Loucy (cell line): ENCODE data around the gene PGAP6.

Experiments used
- EZH2phosphoT487 ChIP-seq: fragments of 200-600 bp; IDR thresholded peaks from 2 replicates; pipeline ENCODE4 v1.6.1; 2018; ENCODE audit warnings: antibody characterized with exemption, mild to moderate bottlenecking, moderate library complexity, borderline replicate concordance
- TF ChIP-seq, protein P1 (sequence below): fragments of 200-600 bp; sonication (generic); conservative IDR thresholded peaks from 2 replicates; pipeline ENCODE4 v1.5.1; 2014; ENCODE audit warnings: mild to moderate bottlenecking, antibody characterized with exemption, low read length

DNA sequence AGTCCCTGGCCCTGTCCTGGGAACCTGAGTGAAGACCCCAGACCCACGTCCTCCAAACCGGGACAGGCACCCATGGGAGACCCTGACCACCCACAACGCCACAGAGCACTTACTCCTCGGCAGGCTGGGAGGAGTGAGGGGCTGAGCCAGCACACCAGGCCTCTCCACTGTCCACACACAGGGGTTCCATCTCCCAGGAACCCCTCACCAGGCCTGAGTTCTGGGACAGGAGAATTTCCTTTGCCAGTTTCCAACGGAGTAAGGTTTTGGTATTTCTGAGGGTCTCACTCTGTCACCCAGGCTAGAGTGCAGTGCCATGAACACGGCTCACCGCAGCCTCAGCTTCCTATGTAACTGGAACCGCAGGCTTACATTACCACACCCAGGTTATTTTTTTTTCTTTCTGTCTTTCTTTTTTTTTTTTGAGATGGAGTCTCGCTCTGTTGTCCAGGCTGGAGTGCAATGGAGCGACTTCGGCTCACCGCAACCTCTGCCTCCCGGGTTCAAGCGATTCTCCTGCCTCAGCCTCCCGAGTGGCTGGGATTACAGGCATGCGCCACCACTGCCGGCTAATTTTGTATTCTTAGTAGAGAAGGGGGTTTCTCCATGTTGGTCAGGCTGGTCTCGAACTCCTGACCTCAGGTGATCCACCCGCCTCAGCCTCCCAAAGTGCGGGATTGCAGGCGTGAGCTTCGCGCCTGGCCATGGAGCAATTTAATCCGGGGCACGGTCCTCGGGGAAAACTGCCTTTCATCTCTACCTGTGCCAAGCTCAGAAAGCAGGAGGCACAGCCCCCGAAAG, 1.6 kb downstream of the PGAP6 start:
- TF ChIP-seq, protein P1, sequence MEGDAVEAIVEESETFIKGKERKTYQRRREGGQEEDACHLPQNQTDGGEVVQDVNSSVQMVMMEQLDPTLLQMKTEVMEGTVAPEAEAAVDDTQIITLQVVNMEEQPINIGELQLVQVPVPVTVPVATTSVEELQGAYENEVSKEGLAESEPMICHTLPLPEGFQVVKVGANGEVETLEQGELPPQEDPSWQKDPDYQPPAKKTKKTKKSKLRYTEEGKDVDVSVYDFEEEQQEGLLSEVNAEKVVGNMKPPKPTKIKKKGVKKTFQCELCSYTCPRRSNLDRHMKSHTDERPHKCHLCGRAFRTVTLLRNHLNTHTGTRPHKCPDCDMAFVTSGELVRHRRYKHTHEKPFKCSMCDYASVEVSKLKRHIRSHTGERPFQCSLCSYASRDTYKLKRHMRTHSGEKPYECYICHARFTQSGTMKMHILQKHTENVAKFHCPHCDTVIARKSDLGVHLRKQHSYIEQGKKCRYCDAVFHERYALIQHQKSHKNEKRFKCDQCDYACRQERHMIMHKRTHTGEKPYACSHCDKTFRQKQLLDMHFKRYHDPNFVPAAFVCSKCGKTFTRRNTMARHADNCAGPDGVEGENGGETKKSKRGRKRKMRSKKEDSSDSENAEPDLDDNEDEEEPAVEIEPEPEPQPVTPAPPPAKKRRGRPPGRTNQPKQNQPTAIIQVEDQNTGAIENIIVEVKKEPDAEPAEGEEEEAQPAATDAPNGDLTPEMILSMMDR, result no peak
- TF ChIP-seq EZH2phosphoT487, result no peak
